GM19438 (cell line): ENCODE data around the gene SPATA2L.
"Not testable (repeated sequence)": the region's sequence is repeated elsewhere in the genome, so short reads cannot be mapped to it uniquely, and the experiment has no call there.

Experiments
- ATAC-seq: cut with Tn5 transposase; IDR thresholded peaks from one replicate; pipeline ENCODE4 v1.9.1; 2021; ENCODE audit warnings: low read depth; ENCODE audit not compliant: unreplicated experiment

Gene SPATA2L

GRCh38 chr16:89708481-89708931 is 7.0 kb upstream of the SPATA2L start:
- ATAC-seq = no peak

GRCh38 chr16:89707695-89708094 is 6.2 kb upstream of the SPATA2L start:
- ATAC-seq = no peak

- no peak for ATAC-seq
Observed at GRCh38 chr16:89706518-89707260, 5.2 kb upstream of the SPATA2L start.

- ATAC-seq = no peak
Observed at GRCh38 chr16:89705006-89705405, 3.5 kb upstream of the SPATA2L start.

GRCh38 chr16:89704281-89704680 is 2.8 kb upstream of the SPATA2L start:
- no peak for ATAC-seq

- ATAC-seq = peak; percentile 2
Observed at GRCh38 chr16:89700649-89701424, 668 bp downstream of the SPATA2L start.

GRCh38 chr16:89700100-89700648 is 1.3 kb downstream of the SPATA2L start:
- ATAC-seq = peak; percentile 37

GRCh38 chr16:89699629-89700099 is 1.8 kb downstream of the SPATA2L start:
- ATAC-seq = not testable (repeated sequence)

- ATAC-seq = not testable (repeated sequence)
Observed at GRCh38 chr16:89698717-89699116, 2.8 kb downstream of the SPATA2L start.

- ATAC-seq = no peak
Observed at GRCh38 chr16:89697616-89698331, 3.7 kb downstream of the SPATA2L start.

GRCh38 chr16:89697161-89697615 is 4.3 kb downstream of the SPATA2L start:
- no peak for ATAC-seq

GRCh38 chr16:89696670-89697128 is 4.8 kb downstream of the SPATA2L start:
- ATAC-seq = no peak

GRCh38 chr16:89695875-89696669 is 5.4 kb downstream of the SPATA2L start:
- ATAC-seq = no peak

- no peak for ATAC-seq
Observed at GRCh38 chr16:89695086-89695874, 6.2 kb downstream of the SPATA2L start.

- not testable (repeated sequence) for ATAC-seq
Observed at GRCh38 chr16:89694784-89695085, 6.8 kb downstream of the SPATA2L start.

- ATAC-seq = no peak
Observed at GRCh38 chr16:89693931-89694783, 7.3 kb downstream of the SPATA2L start.

GRCh38 chr16:89693289-89693731 is 8.2 kb downstream of the SPATA2L start:
- no peak for ATAC-seq

- ATAC-seq = no peak
Observed at GRCh38 chr16:89691986-89692569, 9.4 kb downstream of the SPATA2L start.
